Measurements from ENCODE around the gene CD302. TPM values are rescaled to one million over a fixed set of nuclear protein-coding genes. Genes with fewer than 3 reads are reported as not detected.

Gene CD302
- total and polyA plus RNA-seq, 2 of the 4 experiments (the other 2 are of a cell fraction), result 3.8 to 4.0 TPM

DNA sequence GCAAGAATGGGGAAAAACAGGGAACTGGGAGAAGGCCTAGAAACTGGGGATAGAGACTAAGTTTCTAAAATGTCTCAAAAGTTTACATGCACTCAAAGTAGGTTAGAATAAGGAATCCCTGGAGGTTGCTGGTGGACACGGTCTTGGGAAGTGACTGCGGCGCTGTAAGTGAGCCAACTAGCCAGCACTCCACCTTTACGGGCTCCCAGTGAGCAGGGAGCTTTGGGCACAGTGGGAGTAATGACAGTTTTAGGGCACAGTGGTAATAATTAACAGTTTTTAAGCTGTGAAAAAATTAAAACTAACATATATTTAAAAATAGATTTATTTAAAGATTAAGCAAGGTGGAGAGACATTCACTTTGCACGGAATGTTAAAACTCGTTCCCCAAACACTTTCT, 20.9 kb upstream of the CD302 start:
- Histone ChIP-seq H3K9me1 (ENCODE audit: insufficient read depth, low read length) (no peaks in the 10 kb centered on the region), H3K23ac (ENCODE audit: low read depth, low read length) (no peak overlapping the region), H2AFZ (replicated peaks; ENCODE audit: low read length, poor library complexity) (no peak overlapping the region), H3K56ac (ENCODE audit: extremely low read depth, insufficient read depth, low read length) (no peak overlapping the region), H2BK120ac (ENCODE audit: low read depth, low read length) (no peak overlapping the region), H4K20me1 (ENCODE audit: insufficient read depth, low read length) (no peaks in the 10 kb centered on the region), H3K4me3 (ENCODE audit: insufficient read depth, low read depth, low read length) (no peak overlapping the region), H4K5ac (ENCODE audit: low read depth, low read length) (no peak overlapping the region), H3K27ac (ENCODE audit: insufficient read depth, low read length) (no peak overlapping the region), H2BK20ac (ENCODE audit: low read depth, low read length) (no peak overlapping the region), H3K9me3 (ENCODE audit: control insufficient read depth, insufficient read depth, low read length) (no peaks in the 10 kb centered on the region), H2BK15ac (ENCODE audit: low read depth, low read length) (no peak overlapping the region), H4K8ac (ENCODE audit: low read depth in 2 of 2, low read length in 2 of 2) (no peak overlapping the region), H3K14ac (replicated peaks; ENCODE audit: low read depth, low read length) (no peak overlapping the region), H3K9ac (ENCODE audit: low read depth, low read length) (no peak overlapping the region), H3K4ac (ENCODE audit: low read depth, low read length) (no peak overlapping the region), H3K4me2 (ENCODE audit: low read depth, low read length) (no peak overlapping the region), H3K18ac (ENCODE audit: low read depth, low read length) (no peak overlapping the region), H3K36me3 (ENCODE audit: control insufficient read depth, insufficient read depth, low read length) (no peaks in the 10 kb centered on the region), H3K79me1 (ENCODE audit: low read depth in 1 of 2, low read length in 2 of 2) (no peaks in the 10 kb centered on the region), H3K4me1 (ENCODE audit: control insufficient read depth, insufficient read depth, low read length) (no peaks in the 10 kb centered on the region), H4K91ac (ENCODE audit: insufficient read depth, low read depth, low read length) (no peak overlapping the region), H2AK9ac (replicated peaks; ENCODE audit: low read depth, low read length, poor library complexity) (no peak overlapping the region), H2AK5ac (ENCODE audit: low read depth, low read length) (no peak overlapping the region), H2BK5ac (ENCODE audit: low read depth, low read length, poor library complexity, severe bottlenecking) (no peak overlapping the region), H3K27me3 (ENCODE audit: control insufficient read depth, insufficient read depth, low read length) (peaks cover 4% of the 10 kb centered on the region)
- ATAC-seq (ENCODE audit: low read depth) (no peak), DNase-seq (no peak)
- BruUV-seq (replicated peaks), result no TSS peak
- 100% methylated on average over 1 of the region's 6 CpGs; no CpG with 5 or more reads in 1 of the 2 experiments for WGBS, 2 experiments (ENCODE audit: extremely low coverage in 2 of 2, insufficient read length in 1 of 2)
- intact Hi-C loops (cut with micrococcal nuclease) (no loop called here), dilution Hi-C loops (cut with HindIII; ENCODE audit: low sequenced_read_pairs, unreplicated experiment) (no loop called here), in situ Hi-C loops (cut with MboI; ENCODE audit: low sequenced_read_pairs) (no loop called here)
- ChIA-PET CTCF (interaction anchor here (1.0 kb wide), 1 partner anchor 12 kb away, joined by 3 read pairs; no protein-coding TSS in a partner anchor), POLR2A (ENCODE audit: unreplicated experiment) (no interaction called here)
- TF ChIP-seq BHLHE40 (IDR thresholded peaks at IDR 0.05; ENCODE audit: low read depth, low read length) (no peak), SMC3 (IDR thresholded peaks at IDR 0.05; ENCODE audit: low read depth, low read length) (no peak), POLR2A (IDR thresholded peaks at IDR 0.05; ENCODE audit: low read depth, low read length) (no peak), ELK1 (IDR thresholded peaks at IDR 0.05; ENCODE audit: borderline replicate concordance, low read depth, low read length) (no peak), RAD21 (IDR thresholded peaks at IDR 0.05; ENCODE audit: low read length) (no peak), RFX5 (IDR thresholded peaks at IDR 0.05; ENCODE audit: low read depth, low read length) (no peak), CHD1 (IDR thresholded peaks at IDR 0.05; ENCODE audit: low read depth, low read length) (no peak), NFE2L2 (IDR thresholded peaks at IDR 0.05; ENCODE audit: low read depth, low read length) (no peak), CTCF (conservative IDR thresholded peaks at IDR 0.05; ENCODE audit: low read depth, low read length) (no peak)
